RWPE2 (cell line): ENCODE results near the gene TCF7L2.

Experiments
- ATAC-seq: fragments of 200-7000 bp; cut with Tn5 transposase; 3 replicates; pipeline ENCODE4 v1.9.1; 2021; ENCODE audit warnings: low read depth
- DNase-seq: peaks from one replicate; pipeline ENCODE4 v3.0.0-alpha.2; 2020; ENCODE audit warnings: low spot score
- H3K27ac ChIP-seq: fragments of 450-650 bp; 2 replicates; pipeline ENCODE4 v1.5.1; 2017; ENCODE audit warnings: mild to moderate bottlenecking; ENCODE audit not compliant: poor library complexity, severe bottlenecking
- H3K27me3 ChIP-seq: fragments of 250-450 bp; sonication (Bioruptor Pico); 2 replicates; pipeline ENCODE4 v1.5.1; 2021; ENCODE audit warnings: mild to moderate bottlenecking, moderate library complexity; ENCODE audit not compliant: insufficient read depth, poor library complexity, severe bottlenecking
- H3K36me3 ChIP-seq: fragments of 250-450 bp; sonication (Bioruptor Pico); 2 replicates; pipeline ENCODE4 v1.5.1; 2020; ENCODE audit warnings: low read depth, mild to moderate bottlenecking, moderate library complexity
- H3K4me1 ChIP-seq: fragments of 250-450 bp; sonication (Bioruptor Pico); 2 replicates; pipeline ENCODE4 v1.5.1; 2021; ENCODE audit warnings: mild to moderate bottlenecking, moderate library complexity; ENCODE audit not compliant: insufficient read depth, poor library complexity, severe bottlenecking
- H3K4me3 ChIP-seq: fragments of 250-450 bp; sonication (Bioruptor Pico); 2 replicates; pipeline ENCODE4 v1.5.1; 2021; ENCODE audit warnings: mild to moderate bottlenecking, moderate library complexity; ENCODE audit not compliant: severe bottlenecking
- H3K9me3 ChIP-seq: fragments of 250-450 bp; sonication (Bioruptor Pico); 2 replicates; pipeline ENCODE4 v1.5.1; 2021; ENCODE audit warnings: mild to moderate bottlenecking, moderate library complexity; ENCODE audit not compliant: severe bottlenecking
- TF ChIP-seq, protein P1 (sequence below): fragments of 450-650 bp; IDR thresholded peaks from one replicate; pipeline ENCODE4 v1.5.1; 2017; ENCODE audit warnings: mild to moderate bottlenecking, moderate library complexity; ENCODE audit not compliant: poor library complexity, severe bottlenecking

TCF7L2 gene

DNA sequence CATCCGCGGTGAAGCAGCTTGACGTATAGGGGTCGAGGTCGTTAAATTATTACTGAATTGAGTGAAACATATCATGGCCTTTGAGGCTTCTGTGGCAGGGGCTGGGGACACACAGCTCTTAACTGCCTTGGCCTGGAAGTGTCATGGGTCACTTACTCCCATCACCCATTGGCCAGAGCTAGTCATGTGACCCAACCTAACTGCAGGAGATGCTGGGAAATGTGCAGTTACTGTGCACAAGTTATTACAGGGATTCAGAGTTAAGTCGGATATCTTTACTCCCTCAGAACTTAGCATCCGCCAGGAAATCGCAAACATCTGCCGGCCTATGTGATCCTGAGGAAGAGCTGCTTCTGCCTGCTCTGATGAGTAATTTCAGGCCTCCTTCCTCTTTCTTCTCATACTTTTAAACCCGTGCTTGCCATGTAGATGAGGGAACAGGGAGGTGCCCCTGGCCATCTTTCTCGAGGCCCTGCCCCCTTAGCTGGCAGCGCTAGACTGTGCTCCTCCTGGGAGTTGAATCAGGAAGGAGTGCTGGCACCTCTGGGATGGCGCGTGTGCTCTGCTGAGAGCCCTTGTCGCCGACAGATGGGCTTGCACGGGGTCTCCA, 203.6 kb downstream of the TCF7L2 start:
- Histone ChIP-seq H3K27ac (no peak overlapping the region), H3K27me3 (no peaks in the 10 kb centered on the region), H3K9me3 (no peaks in the 10 kb centered on the region), H3K4me1 (no peaks in the 10 kb centered on the region), H3K4me3 (no peak overlapping the region), H3K36me3 (peaks cover 78% of the 10 kb centered on the region)
- TF ChIP-seq, protein P1, sequence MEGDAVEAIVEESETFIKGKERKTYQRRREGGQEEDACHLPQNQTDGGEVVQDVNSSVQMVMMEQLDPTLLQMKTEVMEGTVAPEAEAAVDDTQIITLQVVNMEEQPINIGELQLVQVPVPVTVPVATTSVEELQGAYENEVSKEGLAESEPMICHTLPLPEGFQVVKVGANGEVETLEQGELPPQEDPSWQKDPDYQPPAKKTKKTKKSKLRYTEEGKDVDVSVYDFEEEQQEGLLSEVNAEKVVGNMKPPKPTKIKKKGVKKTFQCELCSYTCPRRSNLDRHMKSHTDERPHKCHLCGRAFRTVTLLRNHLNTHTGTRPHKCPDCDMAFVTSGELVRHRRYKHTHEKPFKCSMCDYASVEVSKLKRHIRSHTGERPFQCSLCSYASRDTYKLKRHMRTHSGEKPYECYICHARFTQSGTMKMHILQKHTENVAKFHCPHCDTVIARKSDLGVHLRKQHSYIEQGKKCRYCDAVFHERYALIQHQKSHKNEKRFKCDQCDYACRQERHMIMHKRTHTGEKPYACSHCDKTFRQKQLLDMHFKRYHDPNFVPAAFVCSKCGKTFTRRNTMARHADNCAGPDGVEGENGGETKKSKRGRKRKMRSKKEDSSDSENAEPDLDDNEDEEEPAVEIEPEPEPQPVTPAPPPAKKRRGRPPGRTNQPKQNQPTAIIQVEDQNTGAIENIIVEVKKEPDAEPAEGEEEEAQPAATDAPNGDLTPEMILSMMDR: no peak
- DNase-seq (no peak), ATAC-seq (no peak)

DNA sequence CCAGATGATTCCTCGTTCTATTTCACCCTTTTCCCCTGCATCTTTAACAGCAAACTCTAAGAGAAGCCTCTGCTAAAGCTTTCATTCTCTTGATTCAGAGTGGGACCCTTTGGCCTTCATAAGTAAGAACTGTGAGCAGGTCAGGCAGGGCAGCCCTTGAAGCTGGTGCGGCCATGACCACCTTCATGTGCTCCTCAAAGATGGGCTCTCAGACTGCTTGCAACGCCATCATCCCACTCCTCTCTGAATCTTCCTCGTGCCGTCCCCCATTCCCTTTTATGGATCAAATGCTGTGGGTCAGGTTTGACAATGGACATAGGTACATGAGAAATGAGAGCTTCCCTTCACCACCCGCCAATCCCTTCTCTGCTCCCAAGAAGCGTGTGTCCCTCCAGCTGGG, 207.4 kb downstream of the TCF7L2 start:
- Histone ChIP-seq H3K4me1 (no peaks in the 10 kb centered on the region), H3K27ac (no peak overlapping the region), H3K27me3 (no peaks in the 10 kb centered on the region), H3K4me3 (no peak overlapping the region), H3K9me3 (no peaks in the 10 kb centered on the region), H3K36me3 (peaks cover 76% of the 10 kb centered on the region)
- ATAC-seq: no peak
- DNase-seq: no peak
- TF ChIP-seq, protein P1: no peak

DNA sequence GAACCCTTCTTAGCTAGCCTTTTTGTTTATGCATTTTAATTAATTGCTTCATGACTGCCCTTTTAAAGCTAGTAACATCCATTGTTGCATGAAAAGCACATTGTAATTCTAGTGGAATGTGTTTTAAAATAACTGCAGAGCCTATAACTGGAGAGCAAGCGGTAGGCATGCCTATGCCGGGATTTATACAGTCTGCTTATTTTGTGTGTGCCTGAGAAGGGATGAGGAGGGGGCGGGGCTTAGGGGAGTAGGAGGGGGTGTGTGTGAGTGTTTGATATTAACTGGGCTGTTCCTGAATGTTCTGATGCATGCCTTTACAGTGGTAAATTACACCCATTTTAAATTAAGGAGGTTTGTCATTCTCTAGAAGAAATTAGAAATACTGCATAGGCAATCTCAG, 208.1 kb downstream of the TCF7L2 start:
- Histone ChIP-seq H3K27ac (no peak overlapping the region), H3K9me3 (no peaks in the 10 kb centered on the region), H3K4me1 (no peaks in the 10 kb centered on the region), H3K36me3 (peaks cover 71% of the 10 kb centered on the region), H3K4me3 (no peak overlapping the region), H3K27me3 (no peaks in the 10 kb centered on the region)
- TF ChIP-seq, protein P1: no peak
- no peak for ATAC-seq
- no peak for DNase-seq

DNA sequence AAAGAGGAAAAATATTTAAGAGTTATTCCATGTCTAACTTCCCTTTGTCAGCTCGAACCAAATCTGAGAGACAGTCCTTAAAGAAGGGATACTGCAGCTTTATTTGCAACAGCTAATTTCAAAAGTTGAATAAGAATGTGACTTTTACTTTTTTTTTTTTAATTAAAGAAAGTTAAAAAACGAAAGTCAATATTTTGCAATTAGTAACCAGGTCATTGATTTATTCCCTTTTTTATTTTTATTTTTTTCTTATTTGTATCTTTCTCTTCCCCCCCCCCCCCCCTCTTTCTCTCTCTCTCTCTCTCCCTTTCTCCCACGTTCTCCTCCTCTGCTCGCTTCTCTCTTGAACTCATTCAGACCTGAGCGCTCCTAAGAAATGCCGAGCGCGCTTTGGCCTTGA, 209.5 kb downstream of the TCF7L2 start:
- DNase-seq (no peak), ATAC-seq (no peak)
- TF ChIP-seq, protein P1: no peak
- H3K4me3 ChIP-seq: no peak overlapping the region
- no peaks in the 10 kb centered on the region for H3K4me1 ChIP-seq
- no peaks in the 10 kb centered on the region for H3K9me3 ChIP-seq
- H3K36me3 ChIP-seq: peaks cover 61% of the 10 kb centered on the region
- no peaks in the 10 kb centered on the region for H3K27me3 ChIP-seq
- H3K27ac ChIP-seq: no peak overlapping the region

DNA sequence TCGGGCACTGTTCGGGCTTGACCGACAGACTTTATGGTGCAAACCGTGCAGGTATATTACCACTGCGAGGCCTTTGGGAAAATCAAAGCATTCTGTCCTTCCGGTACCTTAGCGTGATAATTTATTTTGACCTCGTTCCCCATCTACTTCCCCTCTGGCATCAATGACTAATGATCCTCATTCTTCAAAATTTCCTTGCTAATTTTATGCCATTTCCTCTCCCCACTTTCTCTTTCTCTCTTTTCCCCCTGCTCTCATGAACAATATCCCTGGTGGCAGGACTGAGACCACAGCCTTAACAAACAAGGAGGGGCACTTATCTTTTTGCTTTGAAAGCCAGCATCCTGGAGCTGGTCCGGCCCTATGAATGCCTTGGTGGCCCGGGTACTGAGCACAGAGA, 210.6 kb downstream of the TCF7L2 start:
- TF ChIP-seq, protein P1: no peak
- no peak for ATAC-seq
- DNase-seq: no peak
- peaks cover 62% of the 10 kb centered on the region for H3K36me3 ChIP-seq
- H3K4me3 ChIP-seq: no peak overlapping the region
- no peaks in the 10 kb centered on the region for H3K27me3 ChIP-seq
- H3K4me1 ChIP-seq: no peaks in the 10 kb centered on the region
- no peaks in the 10 kb centered on the region for H3K9me3 ChIP-seq
- H3K27ac ChIP-seq: no peak overlapping the region
